Stimulated activated CD4-positive, alpha-beta T cell treated with anti-CD3 and anti-CD28 coated beads, Interleukin-1b, Interleukin-23, amount 100 ng/mL, for 1 hour (primary cell): ENCODE measurements around the gene PRKCQ.
A peak's percentile ranks its signal among the peaks of the same experiment; 100 is the strongest.
"Not testable (repeated sequence)": the region's sequence is repeated elsewhere in the genome, so short reads cannot be mapped to it uniquely, and the experiment has no call there.

Experiments used
- DNase-seq, 2 donors: peaks; one replicate each; pipeline ENCODE4 v3.0.0-alpha.2; 2020; ENCODE audit warnings: low read depth in 2 of 2

PRKCQ gene

GRCh38 chr10:6385665-6386064 is 194.4 kb downstream of the PRKCQ start:
- DNase-seq: no peak

- DNase-seq: no peak
These were observed 195.2 kb downstream of the PRKCQ start for GRCh38 chr10:6384847-6385246.

GRCh38 chr10:6384031-6384430 is 196.0 kb downstream of the PRKCQ start:
- DNase-seq: no peak

- DNase-seq: no peak
These were observed 196.8 kb downstream of the PRKCQ start for GRCh38 chr10:6383096-6383812.

- peak in 1 of 2 donors; percentile 5 for DNase-seq
These were observed 198.0 kb downstream of the PRKCQ start for GRCh38 chr10:6382081-6382480.

- not testable (repeated sequence) for DNase-seq
These were observed 199.6 kb downstream of the PRKCQ start for GRCh38 chr10:6380478-6380877.

GRCh38 chr10:6379015-6379776 is 200.9 kb downstream of the PRKCQ start:
- no peak for DNase-seq
